HG03378 (cell line): ENCODE results near the gene GALNT13.

ENCODE experiments used
- ATAC-seq: cut with Tn5 transposase; IDR thresholded peaks from one replicate; pipeline ENCODE4 v1.9.1; 2021; ENCODE audit warnings: mild to moderate bottlenecking, moderate library complexity; ENCODE audit not compliant: unreplicated experiment

GALNT13 gene

GRCh38 chr2:153871231-153872221, at the start of gene GALNT13:
Gene GALNT13 (plus strand): TSS chr2:153871922.
- no peak for ATAC-seq

GRCh38 chr2:153823880-153824279, 47.8 kb upstream of the GALNT13 start:
- ATAC-seq = no peak

GRCh38 chr2:153828335-153828734, 43.4 kb upstream of the GALNT13 start:
- no peak for ATAC-seq

GRCh38 chr2:153834662-153835061, 37.1 kb upstream of the GALNT13 start:
- ATAC-seq = no peak

- no peak for ATAC-seq
These were observed 13.5 kb upstream of the GALNT13 start for GRCh38 chr2:153858250-153858649.

GRCh38 chr2:153864022-153864421, 7.7 kb upstream of the GALNT13 start:
- no peak for ATAC-seq

GRCh38 chr2:153866595-153866994, 5.1 kb upstream of the GALNT13 start:
- no peak for ATAC-seq

GRCh38 chr2:153870308-153870707, 1.4 kb upstream of the GALNT13 start:
- ATAC-seq = no peak

- no peak for ATAC-seq
These were observed 759 bp downstream of the GALNT13 start for GRCh38 chr2:153872311-153873051.

GRCh38 chr2:153873052-153874048, 1.6 kb downstream of the GALNT13 start:
- no peak for ATAC-seq

GRCh38 chr2:153875801-153876466, 4.2 kb downstream of the GALNT13 start:
- ATAC-seq = no peak

GRCh38 chr2:153880926-153881325, 9.2 kb downstream of the GALNT13 start:
- ATAC-seq = no peak

- ATAC-seq = no peak
These were observed 15.1 kb downstream of the GALNT13 start for GRCh38 chr2:153886833-153887232.

- no peak for ATAC-seq
These were observed 18.9 kb downstream of the GALNT13 start for GRCh38 chr2:153890576-153890975.

GRCh38 chr2:153891051-153891450, 19.3 kb downstream of the GALNT13 start:
- ATAC-seq = no peak

- no peak for ATAC-seq
These were observed 41.2 kb downstream of the GALNT13 start for GRCh38 chr2:153912798-153913396.

GRCh38 chr2:153917570-153917969, 45.8 kb downstream of the GALNT13 start:
- no peak for ATAC-seq

- ATAC-seq = no peak
These were observed 63.8 kb downstream of the GALNT13 start for GRCh38 chr2:153935511-153935910.

GRCh38 chr2:153939124-153939796, 67.5 kb downstream of the GALNT13 start:
- no peak for ATAC-seq
